ENCODE data around the gene NT5M. TPM values are rescaled to one million over a fixed set of nuclear protein-coding genes. Genes with fewer than 3 reads are reported as not detected.

Gene NT5M
- total RNA-seq, 1 experiment from 2014 or later, result 10.2 TPM

- ATAC-seq (no peak), DNase-seq (ENCODE audit: low read depth, low spot score) (no peak)
- POLR2A ChIA-PET, result no interaction called here
These were observed 41.5 kb downstream of the NT5M start for GRCh38 chr17:17344507-17345293.

DNA sequence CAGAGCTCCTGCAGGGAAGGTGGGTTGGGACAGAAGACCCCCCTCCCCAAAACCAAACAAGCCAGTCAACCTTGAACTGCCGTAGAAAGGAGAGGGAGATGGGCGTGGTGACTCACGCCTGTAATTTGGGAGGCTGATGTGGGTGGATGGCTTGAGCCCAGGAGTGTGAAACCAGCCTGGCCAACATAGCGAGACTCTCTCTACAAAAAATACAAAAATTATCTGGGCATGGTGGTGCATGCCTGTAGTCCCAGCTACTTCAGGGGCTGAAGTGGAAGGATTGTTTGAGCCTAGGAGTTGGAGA, 42.1 kb downstream of the NT5M start:
- no peak for DNase-seq (ENCODE audit: low read depth, low spot score)
- H3K9ac ChIP-seq (ENCODE audit: low read length), result no peak overlapping the region
- BruUV-seq (replicated peaks), result no TSS peak
- POLR2A ChIA-PET, result no interaction called here
- no peak overlapping the region for H3K4me3 ChIP-seq (replicated peaks in 1 of 2; ENCODE audit: low read depth in 1 of 2, low read length in 2 of 2)
- H3K4me2 ChIP-seq (ENCODE audit: low read length), result no peak overlapping the region
- H3K36me3 ChIP-seq (ENCODE audit: control insufficient read depth in 1 of 2, insufficient read depth in 2 of 2, low read length in 2 of 2), result no peaks in the 10 kb centered on the region
- no peak overlapping the region for H3K27ac ChIP-seq (ENCODE audit: low read depth, low read length)
- no peak overlapping the region for H2AFZ ChIP-seq (ENCODE audit: low read depth, low read length, poor library complexity, severe bottlenecking)
- H3K4me1 ChIP-seq (ENCODE audit: control insufficient read depth in 1 of 2, insufficient read depth in 2 of 2, low read length in 2 of 2), result peaks cover 0 to 1% of the 10 kb centered on the region in 2 experiments; a peak in 2 of 4 replicates
- no peak for ATAC-seq
- no peaks in the 10 kb centered on the region for H3K27me3 ChIP-seq (ENCODE audit: insufficient read depth, low read length)
- TF ChIP-seq JUND (IDR thresholded peaks at IDR 0.05) (no peak), ZFX (IDR thresholded peaks at IDR 0.05) (no peak), CEBPB (IDR thresholded peaks at IDR 0.05; ENCODE audit: low read depth) (no peak), EZH2 (IDR thresholded peaks at IDR 0.05) (no peak), SIN3A (IDR thresholded peaks at IDR 0.05; ENCODE audit: low read depth) (no peak)
- intact Hi-C loops (cut with micrococcal nuclease), result no loop called here
- CTCF ChIA-PET, result no interaction called here
- no peaks in the 10 kb centered on the region for H4K20me1 ChIP-seq (ENCODE audit: insufficient read depth)
- no peaks in the 10 kb centered on the region for H3K9me2 ChIP-seq (ENCODE audit: insufficient read depth)
- H3K9me3 ChIP-seq (ENCODE audit: control insufficient read depth in 1 of 2, insufficient read depth in 1 of 2, low read depth in 1 of 2, low read length in 2 of 2), result no peaks in the 10 kb centered on the region
- H3K79me2 ChIP-seq (ENCODE audit: insufficient read depth, low read length), result no peaks in the 10 kb centered on the region
- RAD21 ChIA-PET (ENCODE audit: low non-redundant PET in 1 of 2, low total read pairs in 2 of 2, uncharacterized antibody in 2 of 2, unreplicated experiment in 2 of 2), result no interaction called here

More at GRCh38 chr17:17344507-17345293, 41.5 kb downstream of the NT5M start:
- H3K4me1 ChIP-seq (ENCODE audit: control insufficient read depth in 1 of 2, insufficient read depth in 2 of 2, low read length in 2 of 2), result no peaks in the 10 kb centered on the region
- no peaks in the 10 kb centered on the region for H4K20me1 ChIP-seq (ENCODE audit: insufficient read depth)
- intact Hi-C loops (cut with micrococcal nuclease), result no loop called here
- no peaks in the 10 kb centered on the region for H3K27me3 ChIP-seq (ENCODE audit: insufficient read depth, low read length)
- no peaks in the 10 kb centered on the region for H3K9me2 ChIP-seq (ENCODE audit: insufficient read depth)
- no peaks in the 10 kb centered on the region for H3K79me2 ChIP-seq (ENCODE audit: insufficient read depth, low read length)
- no peak for TF ChIP-seq SRF (IDR thresholded peaks at IDR 0.05; ENCODE audit: low read depth)
- BruUV-seq (replicated peaks), result no TSS peak
- no peak overlapping the region for H3K4me2 ChIP-seq (ENCODE audit: low read length)
- no peak overlapping the region for H2AFZ ChIP-seq (ENCODE audit: low read depth, low read length, poor library complexity, severe bottlenecking)
- no peak overlapping the region for H3K27ac ChIP-seq (ENCODE audit: low read depth, low read length)
- no peaks in the 10 kb centered on the region for H3K36me3 ChIP-seq (ENCODE audit: control insufficient read depth in 1 of 2, insufficient read depth in 2 of 2, low read length in 2 of 2)
- ChIA-PET CTCF (no interaction called here), RAD21 (ENCODE audit: low non-redundant PET in 1 of 2, low total read pairs in 2 of 2, uncharacterized antibody in 2 of 2, unreplicated experiment in 2 of 2) (no interaction called here)
- H3K4me3 ChIP-seq (replicated peaks in 1 of 2; ENCODE audit: low read depth in 1 of 2, low read length in 2 of 2), result no peak overlapping the region
- no peaks in the 10 kb centered on the region for H3K9me3 ChIP-seq (ENCODE audit: control insufficient read depth in 1 of 2, insufficient read depth in 1 of 2, low read depth in 1 of 2, low read length in 2 of 2)
- H3K9ac ChIP-seq (ENCODE audit: low read length), result no peak overlapping the region
